Measurements from ENCODE around the gene FOXL3. TPM values are rescaled to one million over a fixed set of nuclear protein-coding genes. Genes with fewer than 3 reads are reported as not detected.

Gene FOXL3
- total RNA-seq, 1 experiment from 2014 or later: not detected

DNA sequence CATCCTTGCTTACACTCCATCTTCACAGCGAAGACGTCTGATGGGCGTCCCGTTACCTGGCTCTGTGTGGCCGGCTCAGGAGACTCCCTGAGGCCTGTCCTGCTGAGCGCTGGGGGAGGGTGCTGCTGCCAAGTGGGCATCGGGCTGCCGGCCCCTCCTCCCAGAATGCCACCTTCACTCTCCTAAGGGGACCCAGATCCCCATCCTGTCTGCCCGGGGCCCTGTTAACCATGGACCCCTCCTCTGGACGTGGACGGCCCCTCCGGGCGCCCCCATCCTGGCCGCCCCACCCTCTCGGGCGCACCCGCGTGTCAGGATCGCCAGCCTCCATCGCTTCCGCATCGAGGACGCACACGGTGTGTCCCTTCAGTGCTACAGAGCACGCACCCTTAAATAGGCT, 7.3 kb upstream of the FOXL3 start:
- no peaks in the 10 kb centered on the region for H3K4me1 ChIP-seq (replicated peaks; ENCODE audit: insufficient read depth)
- POLR2A ChIA-PET (ENCODE audit: unreplicated experiment): no interaction called here
- H3K36me3 ChIP-seq (ENCODE audit: low read depth): no peaks in the 10 kb centered on the region
- no peaks in the 10 kb centered on the region for H3K79me2 ChIP-seq (ENCODE audit: low read depth)
- TF ChIP-seq CTCF (conservative IDR thresholded peaks at IDR 0.05): no peak
- TF ChIP-seq EZH2 (IDR thresholded peaks at IDR 0.05; ENCODE audit: low read depth): no peak
- H3K9me3 ChIP-seq (ENCODE audit: insufficient read depth, low read depth): no peaks in the 10 kb centered on the region
- BruUV-seq (replicated peaks): no TSS peak
- no peak for DNase-seq
- no peaks in the 10 kb centered on the region for H3F3A ChIP-seq (ENCODE audit: insufficient read depth, low read depth)
- no peak overlapping the region for H3K4me2 ChIP-seq
- H3K27me3 ChIP-seq (ENCODE audit: insufficient read depth, low read depth): peaks cover 67% of the 10 kb centered on the region
- H3K9me2 ChIP-seq (ENCODE audit: insufficient read depth): no peaks in the 10 kb centered on the region
- no peak overlapping the region for H3K27ac ChIP-seq
- H2AFZ ChIP-seq: no peak overlapping the region
- no peaks in the 10 kb centered on the region for H4K20me1 ChIP-seq (ENCODE audit: insufficient read depth)
- CTCF ChIA-PET: no interaction called here
- no peak overlapping the region for H3K4me3 ChIP-seq
- intact Hi-C loops (cut with micrococcal nuclease; ENCODE audit: unreplicated experiment): no loop called here

GRCh38 chr7:284762-285722, 4.9 kb upstream of the FOXL3 start:
- no peaks in the 10 kb centered on the region for H3F3A ChIP-seq (ENCODE audit: insufficient read depth, low read depth)
- H3K9me3 ChIP-seq (ENCODE audit: insufficient read depth, low read depth): no peaks in the 10 kb centered on the region
- BruUV-seq (replicated peaks): no TSS peak
- peaks cover 76% of the 10 kb centered on the region for H3K27me3 ChIP-seq (ENCODE audit: insufficient read depth, low read depth)
- no peaks in the 10 kb centered on the region for H4K20me1 ChIP-seq (ENCODE audit: insufficient read depth)
- H3K9me2 ChIP-seq (ENCODE audit: insufficient read depth): no peaks in the 10 kb centered on the region
- ChIA-PET POLR2A (ENCODE audit: unreplicated experiment) (no interaction called here), CTCF (no interaction called here)
- DNase-seq: no peak
- TF ChIP-seq CTCF (conservative IDR thresholded peaks at IDR 0.05): no peak
- TF ChIP-seq EZH2 (IDR thresholded peaks at IDR 0.05; ENCODE audit: low read depth): no peak
- H3K4me3 ChIP-seq: no peak overlapping the region
- H3K4me1 ChIP-seq (replicated peaks; ENCODE audit: insufficient read depth): no peaks in the 10 kb centered on the region
- H3K4me2 ChIP-seq: no peak overlapping the region
- H3K36me3 ChIP-seq (ENCODE audit: low read depth): no peaks in the 10 kb centered on the region
- no peak overlapping the region for H3K27ac ChIP-seq
- intact Hi-C loops (cut with micrococcal nuclease; ENCODE audit: unreplicated experiment): no loop called here
- H3K79me2 ChIP-seq (ENCODE audit: low read depth): no peaks in the 10 kb centered on the region
- no peak overlapping the region for H2AFZ ChIP-seq

DNA sequence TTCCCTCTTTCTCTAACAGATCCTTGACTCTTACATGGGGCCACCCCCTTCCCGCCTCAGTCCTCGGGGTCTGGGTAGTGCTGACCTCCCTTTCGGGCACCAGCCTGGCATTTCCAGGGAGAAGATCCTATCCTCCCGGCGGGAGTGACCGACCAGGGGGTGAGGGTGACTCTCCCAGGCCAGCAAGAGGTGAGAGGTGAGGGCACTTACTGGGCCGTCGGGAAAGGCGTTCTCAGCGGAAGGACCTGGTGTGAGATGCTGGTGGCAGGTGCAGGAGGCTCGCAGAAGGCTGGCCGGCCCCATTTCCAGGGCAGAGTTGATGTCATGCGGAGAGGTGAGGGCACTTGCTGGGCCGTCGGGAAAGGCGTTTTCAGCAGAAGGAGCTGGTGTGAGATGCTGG, 4.2 kb upstream of the FOXL3 start:
- H3K27ac ChIP-seq: no peak overlapping the region
- H3K27me3 ChIP-seq (ENCODE audit: insufficient read depth, low read depth): peaks cover 69% of the 10 kb centered on the region
- BruUV-seq (replicated peaks): no TSS peak
- H3K4me3 ChIP-seq: no peak overlapping the region
- H3K4me1 ChIP-seq (replicated peaks; ENCODE audit: insufficient read depth): no peaks in the 10 kb centered on the region
- H3K4me2 ChIP-seq: no peak overlapping the region
- H3K36me3 ChIP-seq (ENCODE audit: low read depth): no peaks in the 10 kb centered on the region
- H4K20me1 ChIP-seq (ENCODE audit: insufficient read depth): no peaks in the 10 kb centered on the region
- no peak overlapping the region for H2AFZ ChIP-seq
- no peaks in the 10 kb centered on the region for H3K9me2 ChIP-seq (ENCODE audit: insufficient read depth)
- H3K79me2 ChIP-seq (ENCODE audit: low read depth): no peaks in the 10 kb centered on the region
- H3K9me3 ChIP-seq (ENCODE audit: insufficient read depth, low read depth): no peaks in the 10 kb centered on the region
- no peak for DNase-seq
- H3F3A ChIP-seq (ENCODE audit: insufficient read depth, low read depth): no peaks in the 10 kb centered on the region
- CTCF ChIA-PET: no interaction called here
- intact Hi-C loops (cut with micrococcal nuclease; ENCODE audit: unreplicated experiment): no loop called here
- TF ChIP-seq CTCF (conservative IDR thresholded peaks at IDR 0.05): no peak
- no peak for TF ChIP-seq EZH2 (IDR thresholded peaks at IDR 0.05; ENCODE audit: low read depth)
- POLR2A ChIA-PET (ENCODE audit: unreplicated experiment): no interaction called here

Measured in PC-9 (cell line).